Neutrophil (primary cell): ENCODE results near the gene KIF26B.

Experiments
- H3K27ac ChIP-seq: fragments of 200-600 bp; sonication (generic); 2 replicates; pipeline ENCODE4 v1.5.1; 2016; ENCODE audit warnings: mild to moderate bottlenecking, moderate library complexity
- H3K27me3 ChIP-seq: fragments of 200-600 bp; sonication (generic); 2 replicates; pipeline ENCODE4 v1.6.0; 2016; ENCODE audit warnings: mild to moderate bottlenecking
- H3K36me3 ChIP-seq: fragments of 200-600 bp; sonication (generic); 2 replicates; pipeline ENCODE4 v1.5.1; 2017
- H3K4me1 ChIP-seq, 2 experiments: fragments of 200-600 bp in 1 of 2; sonication (generic) in 1 of 2; 1 replicate in 1 of 2; 2 replicates in 1 of 2; pipeline versions ENCODE4 v1.5.1 to v1.6.1; 2013 to 2016; ENCODE audit warnings: low read depth in 1 of 2, low read length in 1 of 2, mild to moderate bottlenecking in 1 of 2, moderate library complexity in 1 of 2; ENCODE audit not compliant: control insufficient read depth in 1 of 2, insufficient read depth in 1 of 2
- H3K4me3 ChIP-seq, 2 experiments: fragments of 200-600 bp in 1 of 2; sonication (generic) in 1 of 2; 1 replicate in 1 of 2; 2 replicates in 1 of 2; pipeline ENCODE4 v1.5.1; 2013 to 2016; ENCODE audit warnings: low read depth in 1 of 2, low read length in 1 of 2, mild to moderate bottlenecking in 1 of 2, moderate library complexity in 1 of 2
- H3K9me3 ChIP-seq: fragments of 200-600 bp; sonication (generic); 2 replicates; pipeline ENCODE4 v1.5.1; 2016
- TF ChIP-seq, protein P1 (sequence below): fragments of 200-600 bp; sonication (generic); IDR thresholded peaks from 2 replicates; pipeline ENCODE4 v1.5.1; 2016; ENCODE audit warnings: antibody characterized with exemption

The KIF26B gene

DNA sequence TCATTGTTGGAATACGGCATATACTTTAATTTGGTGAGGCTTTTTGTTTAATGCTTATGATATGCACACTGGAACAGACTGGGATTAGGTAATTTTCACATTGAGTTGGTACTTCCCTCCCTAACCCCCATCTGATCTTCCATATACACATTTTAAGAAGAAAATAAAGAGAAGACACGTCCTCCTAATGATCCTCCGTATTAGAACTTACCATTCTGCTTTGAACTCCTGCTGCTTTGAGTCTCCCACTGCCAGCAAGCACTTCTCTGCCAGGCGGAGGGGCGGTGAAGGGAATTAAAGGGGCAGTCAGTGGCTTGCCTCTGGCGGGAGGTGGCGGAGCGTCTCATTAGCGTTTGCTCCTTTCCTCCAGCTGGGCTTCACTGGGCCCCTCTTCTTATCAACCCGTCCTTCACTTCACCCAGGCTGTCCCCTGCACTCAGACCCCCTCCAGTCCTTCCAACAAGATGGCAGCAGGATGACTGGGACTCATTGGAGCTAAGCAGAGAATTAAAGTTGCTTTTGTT, 433.4 kb downstream of the KIF26B start:
- Histone ChIP-seq H3K27ac (no peak overlapping the region), H3K4me3 (no peak overlapping the region), H3K36me3 (no peaks in the 10 kb centered on the region), H3K4me1 (no peaks in the 10 kb centered on the region), H3K27me3 (no peaks in the 10 kb centered on the region), H3K9me3 (no peaks in the 10 kb centered on the region)
- TF ChIP-seq, protein P1, sequence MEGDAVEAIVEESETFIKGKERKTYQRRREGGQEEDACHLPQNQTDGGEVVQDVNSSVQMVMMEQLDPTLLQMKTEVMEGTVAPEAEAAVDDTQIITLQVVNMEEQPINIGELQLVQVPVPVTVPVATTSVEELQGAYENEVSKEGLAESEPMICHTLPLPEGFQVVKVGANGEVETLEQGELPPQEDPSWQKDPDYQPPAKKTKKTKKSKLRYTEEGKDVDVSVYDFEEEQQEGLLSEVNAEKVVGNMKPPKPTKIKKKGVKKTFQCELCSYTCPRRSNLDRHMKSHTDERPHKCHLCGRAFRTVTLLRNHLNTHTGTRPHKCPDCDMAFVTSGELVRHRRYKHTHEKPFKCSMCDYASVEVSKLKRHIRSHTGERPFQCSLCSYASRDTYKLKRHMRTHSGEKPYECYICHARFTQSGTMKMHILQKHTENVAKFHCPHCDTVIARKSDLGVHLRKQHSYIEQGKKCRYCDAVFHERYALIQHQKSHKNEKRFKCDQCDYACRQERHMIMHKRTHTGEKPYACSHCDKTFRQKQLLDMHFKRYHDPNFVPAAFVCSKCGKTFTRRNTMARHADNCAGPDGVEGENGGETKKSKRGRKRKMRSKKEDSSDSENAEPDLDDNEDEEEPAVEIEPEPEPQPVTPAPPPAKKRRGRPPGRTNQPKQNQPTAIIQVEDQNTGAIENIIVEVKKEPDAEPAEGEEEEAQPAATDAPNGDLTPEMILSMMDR: no peak

DNA sequence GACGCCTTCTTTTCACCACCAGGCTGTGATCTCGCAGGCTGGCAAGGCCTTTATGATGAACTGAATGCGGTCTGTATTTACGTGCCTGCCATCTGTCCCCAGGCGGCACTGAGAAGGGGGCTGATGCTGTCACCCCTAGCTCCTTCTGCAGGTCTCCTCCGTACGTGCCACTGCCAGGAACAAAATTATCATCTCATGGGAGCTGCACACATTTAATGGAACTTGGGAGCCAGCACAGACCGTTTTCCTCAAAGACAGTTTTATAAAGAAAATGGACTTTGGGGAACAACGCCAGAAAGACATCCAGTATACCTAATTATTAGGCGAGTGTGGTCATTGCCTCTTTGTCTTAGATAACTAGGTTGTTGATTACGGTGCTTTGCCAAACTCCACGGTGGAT, 434.5 kb downstream of the KIF26B start:
- no peak overlapping the region for H3K4me3 ChIP-seq
- H3K9me3 ChIP-seq: no peaks in the 10 kb centered on the region
- H3K27ac ChIP-seq: no peak overlapping the region
- H3K4me1 ChIP-seq: no peaks in the 10 kb centered on the region
- TF ChIP-seq, protein P1: no peak
- no peaks in the 10 kb centered on the region for H3K27me3 ChIP-seq
- H3K36me3 ChIP-seq: no peaks in the 10 kb centered on the region

DNA sequence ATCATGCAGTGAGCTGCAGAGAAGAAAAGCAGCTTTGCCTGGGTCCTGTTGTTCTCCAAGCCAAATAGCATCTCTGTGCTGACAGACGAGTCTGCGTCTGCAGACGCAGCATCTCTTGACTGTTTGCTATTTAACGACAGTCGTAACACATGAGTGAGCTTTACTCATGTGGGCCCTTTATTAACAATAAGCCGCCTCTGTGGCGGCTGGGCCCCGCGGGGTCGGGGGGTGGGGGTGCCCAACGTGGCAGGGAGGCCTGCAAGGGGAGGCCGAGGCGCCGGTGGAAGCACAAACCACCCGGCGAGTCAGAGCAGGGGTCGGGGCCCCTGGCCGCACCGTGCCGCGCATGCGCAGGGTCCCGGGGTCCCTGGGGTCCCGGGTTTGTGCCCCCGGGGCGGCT, 435.1 kb downstream of the KIF26B start:
- Histone ChIP-seq H3K9me3 (no peaks in the 10 kb centered on the region), H3K4me3 (no peak overlapping the region), H3K36me3 (no peaks in the 10 kb centered on the region), H3K27ac (no peak overlapping the region), H3K27me3 (no peaks in the 10 kb centered on the region), H3K4me1 (no peaks in the 10 kb centered on the region)
- TF ChIP-seq, protein P1: no peak

DNA sequence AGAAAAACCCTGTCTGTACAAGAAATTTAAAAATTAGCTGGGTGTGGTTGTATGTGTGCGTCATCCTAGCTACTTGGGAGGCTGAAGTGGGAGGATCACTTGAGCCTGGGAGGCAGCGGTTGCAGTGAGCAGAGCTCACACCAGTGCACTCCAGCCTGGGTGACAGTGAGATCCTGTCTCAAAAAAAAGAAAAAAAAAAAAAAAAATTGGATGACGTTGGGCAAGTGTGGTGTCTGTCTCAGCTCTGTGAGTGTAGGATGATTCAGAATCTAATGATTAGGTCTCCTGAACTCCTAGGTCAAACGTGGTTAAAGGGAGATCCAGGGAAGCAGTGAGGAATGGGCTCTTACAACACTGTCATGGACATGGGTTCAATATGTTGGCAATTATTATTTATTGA, 435.9 kb downstream of the KIF26B start:
- TF ChIP-seq, protein P1: no peak
- H3K36me3 ChIP-seq: no peaks in the 10 kb centered on the region
- no peaks in the 10 kb centered on the region for H3K9me3 ChIP-seq
- H3K27me3 ChIP-seq: no peaks in the 10 kb centered on the region
- H3K27ac ChIP-seq: no peak overlapping the region
- H3K4me3 ChIP-seq: no peak overlapping the region
- no peaks in the 10 kb centered on the region for H3K4me1 ChIP-seq

DNA sequence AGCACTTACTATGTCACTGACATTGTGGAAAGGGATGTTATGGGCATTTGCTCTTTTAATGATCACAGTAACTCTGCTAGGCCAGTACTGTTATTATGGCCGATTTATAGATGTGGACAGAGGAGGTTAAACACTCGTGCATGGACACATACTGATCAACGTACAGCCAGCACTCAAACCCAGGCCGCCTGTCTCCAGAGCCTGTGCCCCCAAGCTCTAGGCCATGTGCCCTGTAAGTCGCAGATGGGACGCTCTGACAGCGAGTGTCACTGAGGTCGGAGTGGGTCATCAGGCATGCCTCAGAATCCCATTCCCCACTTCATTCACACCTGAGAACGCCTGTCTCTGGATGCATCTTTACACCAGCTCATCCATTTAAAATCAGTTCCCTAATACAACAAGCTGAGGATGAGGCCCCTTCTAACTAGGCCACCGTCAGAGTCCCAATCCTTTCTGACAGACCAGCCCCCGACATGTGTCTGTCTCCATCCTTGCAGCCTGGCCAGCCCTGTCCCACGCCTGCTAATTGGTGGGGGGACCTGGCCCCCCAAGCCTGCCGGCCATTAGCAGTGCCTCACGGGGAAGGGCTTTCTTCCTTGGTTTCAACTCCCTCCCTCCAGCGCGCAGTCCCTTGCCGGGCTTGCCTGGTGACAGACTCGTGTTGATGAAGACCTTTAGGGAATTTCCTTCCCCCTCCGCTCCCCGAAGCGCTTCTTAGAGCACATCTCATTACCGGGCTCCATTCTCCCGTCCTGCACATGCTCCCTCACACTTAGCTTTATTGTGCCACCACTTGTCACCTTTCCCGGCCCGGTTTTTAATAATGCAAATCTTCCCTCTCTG, 436.8 kb downstream of the KIF26B start:
- Histone ChIP-seq H3K9me3 (no peaks in the 10 kb centered on the region), H3K4me1 (no peaks in the 10 kb centered on the region), H3K27me3 (no peaks in the 10 kb centered on the region), H3K27ac (no peak overlapping the region), H3K36me3 (no peaks in the 10 kb centered on the region), H3K4me3 (no peak overlapping the region)
- TF ChIP-seq, protein P1: no peak
